ENCODE measurements around the gene IPPK. TPM values are rescaled to one million over a fixed set of nuclear protein-coding genes. Genes with fewer than 3 reads are reported as not detected.

IPPK gene
- total and polyA plus RNA-seq, 2 of the 8 experiments (the other 6 are each of a cell fraction or from before 2014, with no cell fraction given), result 10.5 to 13.6 TPM

DNA sequence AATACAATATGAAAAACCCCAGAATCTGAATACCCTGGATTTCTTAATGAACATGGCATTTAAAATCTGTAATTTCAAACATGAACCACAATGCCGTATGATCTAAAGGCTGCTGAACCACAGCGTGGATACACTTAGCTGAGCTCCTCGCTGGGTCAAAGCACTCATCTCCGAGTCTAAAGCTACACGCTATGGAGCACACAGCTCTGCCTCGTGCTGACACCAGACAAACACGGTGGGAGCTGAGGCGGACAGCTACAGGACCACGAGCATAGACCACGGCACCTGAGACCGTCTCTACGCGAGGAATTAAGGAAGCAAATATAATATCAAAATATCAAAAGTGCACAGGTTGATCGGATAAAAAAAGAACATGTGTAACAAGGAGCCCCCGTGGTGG is 42.8 kb upstream of the IPPK start:
- H3K23ac ChIP-seq (ENCODE audit: insufficient read length), result no peak overlapping the region
- H3K79me1 ChIP-seq (ENCODE audit: low read depth, low read length), result no peaks in the 10 kb centered on the region; the same call in 1 of the 2 replicates
- no peak overlapping the region for H3K56ac ChIP-seq (replicated peaks; ENCODE audit: insufficient read length, low read depth, low read length)
- H2BK20ac ChIP-seq (ENCODE audit: low read length), result no peak overlapping the region
- TF ChIP-seq ZNF274 (IDR thresholded peaks at IDR 0.05; ENCODE audit: borderline replicate concordance, extremely low read depth, low read length) (no peak), MAFK (IDR thresholded peaks at IDR 0.05; ENCODE audit: low read depth, low read length) (no peak)
- no peak overlapping the region for H3K18ac ChIP-seq (ENCODE audit: extremely low read depth, low read length)
- no peaks in the 10 kb centered on the region for H3K23me2 ChIP-seq (ENCODE audit: low read depth, low read length)
- H4K91ac ChIP-seq (replicated peaks; ENCODE audit: insufficient read length, low read length), result no peak overlapping the region
- H3K27ac ChIP-seq (ENCODE audit: low read depth, low read length), result no peak overlapping the region
- no peak overlapping the region for H2AFZ ChIP-seq (ENCODE audit: low read length)
- H2BK120ac ChIP-seq (replicated peaks; ENCODE audit: low read depth, low read length), result no peak overlapping the region
- no peak overlapping the region for H4K5ac ChIP-seq (ENCODE audit: insufficient read length, low read depth, low read length)
- no peak overlapping the region for H3K14ac ChIP-seq (ENCODE audit: insufficient read length)
- no peak overlapping the region for H3K9ac ChIP-seq (replicated peaks in 1 of 4; ENCODE audit: extremely low read depth in 1 of 4, low read depth in 3 of 4, low read length in 3 of 4)
- H4K8ac ChIP-seq (ENCODE audit: extremely low read depth, insufficient read depth, low read length), result no peak overlapping the region
- no peaks in the 10 kb centered on the region for H3K79me2 ChIP-seq (ENCODE audit: control insufficient read depth in 1 of 2, insufficient read depth in 2 of 2, low read length in 2 of 2)
- H3K9me3 ChIP-seq (ENCODE audit: insufficient read depth in 2 of 2, low read depth in 1 of 2, low read length in 1 of 2), result no peaks in the 10 kb centered on the region
- 96% methylated on average over 15 of the region's 15 CpGs; no CpG with 5 or more reads in 1 of the 2 experiments for WGBS, 2 experiments (ENCODE audit: extremely low coverage in 1 of 2, insufficient coverage in 1 of 2, insufficient read length in 1 of 2, insufficient replicate concordance in 2 of 2, low coverage in 1 of 2, low lambda C conversion rate in 2 of 2, missing lambda C conversion rate in 1 of 2)
- H2BK12ac ChIP-seq (ENCODE audit: low read depth, low read length), result no peak overlapping the region
- peaks cover 4 to 13% of the 10 kb centered on the region in 2 experiments for H4K20me1 ChIP-seq (replicated peaks in 1 of 2; ENCODE audit: control insufficient read depth in 1 of 2, insufficient read depth in 2 of 2, low read length in 2 of 2)
- POLR2A ChIA-PET (ENCODE audit: partially characterized antibody), result no interaction called here
- H3K36me3 ChIP-seq (ENCODE audit: control insufficient read depth in 2 of 4, insufficient read depth in 4 of 4, low read length in 3 of 4), result peaks cover 18 to 31% (median 21%) of the 10 kb centered on the region in 4 experiments
- no peak for DNase-seq (ENCODE audit: low read depth in 1 of 2, low spot score in 2 of 2)
- CTCF ChIA-PET (ENCODE audit: partially characterized antibody), result interaction anchor here (0.7 to 11.9 kb wide), 4 partner anchors 9 to 78 kb away, joined by 3 to 236 read pairs (median 4); no protein-coding TSS in a partner anchor
- no peak overlapping the region for H3K4me3 ChIP-seq (ENCODE audit: extremely low read depth in 1 of 4, insufficient read depth in 2 of 4, low read depth in 3 of 4, low read length in 4 of 4)
- no peaks in the 10 kb centered on the region for H3K27me3 ChIP-seq (replicated peaks in 1 of 4; ENCODE audit: control insufficient read depth in 3 of 4, extremely low read depth in 1 of 4, insufficient read depth in 3 of 4, low read length in 3 of 4)
- H3K4me1 ChIP-seq (replicated peaks in 1 of 4; ENCODE audit: control insufficient read depth in 3 of 4, insufficient read depth in 4 of 4, low read length in 3 of 4), result no peaks in the 10 kb centered on the region
- no peak overlapping the region for H2BK5ac ChIP-seq (ENCODE audit: low read depth, low read length)
- no peak overlapping the region for H2BK15ac ChIP-seq (ENCODE audit: low read length)
- no peak overlapping the region for H3K4me2 ChIP-seq (ENCODE audit: insufficient read depth in 1 of 2, low read depth in 2 of 2, low read length in 2 of 2)
- FAIRE-seq, result no peak
- no peak overlapping the region for H2AK5ac ChIP-seq (ENCODE audit: low read depth, low read length)
- no peak overlapping the region for H3K4ac ChIP-seq (replicated peaks; ENCODE audit: insufficient read length, low read depth, low read length)

Measured in H1 (cell line).